NCI-H146 treated with DMSO at 0.1 percent for 48 hours (cell line): ENCODE measurements around the gene ADD1.

ENCODE experiments used
- DNase-seq: peaks from one replicate; lab custom pipeline; 2025; ENCODE audit not compliant: unreplicated experiment; lab: John Stamatoyannopoulos, UW

Gene ADD1

DNA sequence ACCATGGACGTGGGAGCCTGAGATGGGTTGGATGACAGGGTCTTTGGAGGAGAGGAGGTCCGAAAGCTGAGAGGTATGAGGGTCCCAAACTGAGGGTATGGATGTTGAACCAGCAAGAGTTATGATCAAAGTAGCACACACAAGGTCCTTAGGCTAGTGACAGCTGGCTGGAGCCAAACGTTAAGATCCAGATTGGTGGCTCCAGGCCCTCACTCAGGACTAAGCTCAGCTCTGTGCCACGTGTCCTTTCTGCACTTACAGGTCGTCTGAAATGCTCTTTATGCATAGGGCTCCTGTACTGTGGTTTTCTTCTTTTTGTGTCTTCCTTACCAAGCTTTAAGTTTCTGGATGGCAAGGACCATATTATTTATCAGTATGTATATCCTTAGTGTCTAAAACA is 35.4 kb downstream of the ADD1 start:
- DNase-seq: no peak

DNA sequence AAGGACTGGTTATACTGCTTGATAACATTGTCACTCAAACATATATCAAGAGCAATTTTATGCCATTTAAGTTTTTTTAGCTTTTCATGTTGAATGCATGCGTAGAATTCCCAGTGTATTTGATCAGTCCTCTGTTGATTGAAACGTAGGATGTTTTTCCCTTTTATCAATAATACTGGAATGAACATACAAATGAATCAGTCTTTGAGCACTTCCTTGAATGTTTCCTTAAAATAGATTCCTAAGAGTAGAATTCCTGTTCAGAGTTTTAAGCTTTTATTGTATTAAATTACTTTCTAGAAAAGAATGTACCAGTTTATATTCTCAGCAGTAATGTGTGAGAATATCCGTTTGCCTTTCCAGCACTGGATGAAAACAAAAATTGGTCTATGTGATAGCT is 37.8 kb downstream of the ADD1 start:
- no peak for DNase-seq

GRCh38 chr4:2882341-2882740 is 38.7 kb downstream of the ADD1 start:
- DNase-seq: no peak

GRCh38 chr4:2886161-2886560 is 42.5 kb downstream of the ADD1 start:
- DNase-seq: no peak

- peak; percentile 34 for DNase-seq
Observed at GRCh38 chr4:2886622-2887021, 43.0 kb downstream of the ADD1 start.

DNA sequence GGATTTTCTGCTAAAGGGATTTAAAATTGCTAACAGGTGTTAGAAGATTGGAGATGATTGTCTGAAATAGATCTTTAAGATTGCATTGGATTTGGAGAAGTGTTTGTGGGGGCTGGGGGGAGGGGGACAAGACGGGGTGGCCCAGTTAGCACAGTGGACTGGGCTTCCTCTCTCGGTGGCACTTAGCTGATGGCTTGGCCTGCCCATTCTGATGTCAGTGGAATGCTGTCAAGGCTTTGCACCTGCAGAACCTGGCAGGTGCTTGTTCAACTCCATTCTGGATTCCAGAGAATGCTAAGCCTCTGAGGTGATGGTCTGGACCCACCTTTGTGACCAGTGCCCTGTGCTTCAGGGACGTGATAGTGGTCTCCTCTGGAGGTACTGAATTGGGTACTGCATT is 43.7 kb downstream of the ADD1 start:
- no peak for DNase-seq

GRCh38 chr4:2888886-2889285 is 45.2 kb downstream of the ADD1 start:
- DNase-seq: no peak

DNA sequence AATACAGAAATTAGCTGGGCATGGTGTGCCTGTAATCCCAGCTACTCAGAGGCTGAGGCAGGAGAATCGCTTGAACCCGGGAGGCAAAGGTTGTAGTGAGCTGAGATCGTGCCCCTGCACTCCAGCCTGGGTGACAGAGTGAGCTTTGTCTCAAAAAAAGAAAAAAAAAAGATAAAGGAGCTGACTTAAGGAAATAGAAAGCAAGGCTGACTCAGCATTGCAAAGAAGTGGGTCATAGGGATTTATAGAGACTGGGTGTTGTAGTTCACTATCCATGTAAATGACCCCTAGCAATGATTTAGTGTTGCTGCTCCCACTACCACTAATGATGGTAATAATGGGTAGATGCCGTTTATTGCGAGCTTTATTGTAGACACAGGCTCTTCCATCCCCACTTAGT is 47.6 kb downstream of the ADD1 start:
- no peak for DNase-seq

GRCh38 chr4:2893772-2894171 is 50.1 kb downstream of the ADD1 start:
- DNase-seq: no peak

DNA sequence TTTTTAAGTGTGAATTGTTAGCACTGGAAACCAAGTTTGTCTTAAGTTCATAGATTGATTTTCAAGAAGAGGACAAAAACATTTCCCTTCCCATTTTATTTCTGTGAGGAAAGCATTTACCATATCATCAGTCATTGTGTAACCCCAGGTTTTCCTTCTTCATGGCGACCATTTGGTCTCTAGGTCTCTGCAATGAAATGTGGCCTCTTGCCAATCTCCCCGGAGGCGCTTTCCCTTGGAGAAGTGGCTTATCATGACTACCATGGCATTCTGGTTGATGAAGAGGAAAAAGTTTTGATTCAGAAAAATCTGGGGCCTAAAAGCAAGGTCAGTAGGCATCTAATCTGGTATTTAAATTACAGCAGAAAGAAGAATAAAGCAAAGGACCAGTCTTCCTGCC is 54.4 kb downstream of the ADD1 start:
- DNase-seq: no peak

DNA sequence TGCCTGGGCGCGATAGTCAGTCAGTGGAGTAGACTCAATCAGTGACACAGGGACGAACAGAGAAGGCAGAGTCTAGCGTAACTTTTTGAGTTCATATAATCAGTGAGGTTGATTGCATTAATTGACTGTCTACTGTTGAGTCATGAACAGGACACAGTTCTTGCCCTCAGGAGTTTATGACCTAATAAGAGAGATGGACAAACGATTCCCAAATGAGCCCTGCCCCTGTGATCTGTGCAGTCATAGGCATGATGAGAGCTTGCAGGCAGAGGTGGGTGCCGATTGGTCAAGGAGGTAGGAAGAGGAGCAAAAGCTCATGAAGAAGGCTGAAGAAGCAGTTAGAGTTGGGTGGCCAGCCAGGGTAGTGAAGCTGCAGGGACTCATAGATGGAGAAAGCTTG is 57.1 kb downstream of the ADD1 start:
- no peak for DNase-seq

DNA sequence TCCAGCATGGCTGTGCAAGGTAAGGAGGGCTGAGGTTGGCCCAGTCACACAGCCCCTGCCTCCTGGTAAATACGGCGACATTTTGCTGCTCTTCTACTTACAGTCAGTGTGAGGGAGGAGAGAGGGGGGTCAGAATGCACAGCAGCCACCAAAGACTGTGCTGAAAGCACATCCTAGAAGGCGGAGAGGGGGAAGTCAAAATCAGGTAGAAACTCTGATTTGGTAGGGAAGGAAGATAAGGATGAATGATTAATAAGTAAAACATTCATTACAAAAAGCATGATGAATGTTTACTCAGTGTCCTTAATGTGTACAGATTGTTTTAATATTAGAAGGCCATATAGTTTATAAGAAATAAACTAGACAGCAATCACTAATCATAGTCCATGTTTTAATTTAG is 57.5 kb downstream of the ADD1 start:
- DNase-seq: no peak

GRCh38 chr4:2902126-2902525 is 58.5 kb downstream of the ADD1 start:
- DNase-seq: no peak

- DNase-seq: no peak
Observed at GRCh38 chr4:2905544-2905943, 61.9 kb downstream of the ADD1 start.

GRCh38 chr4:2906218-2906617 is 62.6 kb downstream of the ADD1 start:
- no peak for DNase-seq

DNA sequence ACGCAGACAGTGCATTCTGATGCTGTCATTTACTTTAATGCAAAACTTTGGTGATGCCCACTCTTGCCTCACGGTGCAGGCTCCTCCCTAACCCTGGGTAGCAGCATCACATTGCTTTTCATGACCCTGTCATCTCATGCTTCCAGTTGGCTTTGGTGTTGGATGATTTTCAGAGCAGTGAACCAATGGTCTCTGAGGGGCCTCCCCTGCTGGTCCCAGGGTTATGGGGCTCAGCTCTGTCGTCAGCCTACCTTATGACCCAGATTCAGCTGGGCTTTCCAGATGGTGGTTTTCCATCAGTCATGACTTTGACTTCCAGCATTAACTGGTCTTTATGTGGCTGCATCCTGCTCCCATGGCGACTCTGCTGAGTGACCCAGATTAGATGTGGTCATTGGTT is 63.6 kb downstream of the ADD1 start:
- no peak for DNase-seq

GRCh38 chr4:2907706-2908293 is 64.2 kb downstream of the ADD1 start:
- peak; percentile 42 for DNase-seq

- DNase-seq: no peak
Observed at GRCh38 chr4:2908686-2909085, 65.0 kb downstream of the ADD1 start.

DNA sequence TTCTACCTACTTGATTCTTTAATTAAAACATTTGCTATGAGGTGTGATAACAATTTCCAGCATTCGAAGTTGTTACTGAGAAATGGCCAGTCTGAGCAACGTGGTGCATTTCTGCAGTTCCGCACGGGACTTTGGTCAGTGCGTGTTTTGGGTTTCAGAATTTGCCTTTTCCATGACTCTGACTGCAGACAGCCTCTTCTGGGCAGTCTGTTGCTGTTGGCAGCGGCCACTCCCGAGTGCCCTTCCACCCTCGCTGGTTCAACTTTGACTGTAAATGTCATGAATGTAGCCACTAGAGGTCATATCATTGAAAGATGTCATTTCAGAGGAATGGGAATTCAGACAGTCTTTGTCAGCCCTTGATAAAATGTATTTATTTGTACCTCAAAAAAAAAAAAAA is 65.9 kb downstream of the ADD1 start:
- no peak for DNase-seq

DNA sequence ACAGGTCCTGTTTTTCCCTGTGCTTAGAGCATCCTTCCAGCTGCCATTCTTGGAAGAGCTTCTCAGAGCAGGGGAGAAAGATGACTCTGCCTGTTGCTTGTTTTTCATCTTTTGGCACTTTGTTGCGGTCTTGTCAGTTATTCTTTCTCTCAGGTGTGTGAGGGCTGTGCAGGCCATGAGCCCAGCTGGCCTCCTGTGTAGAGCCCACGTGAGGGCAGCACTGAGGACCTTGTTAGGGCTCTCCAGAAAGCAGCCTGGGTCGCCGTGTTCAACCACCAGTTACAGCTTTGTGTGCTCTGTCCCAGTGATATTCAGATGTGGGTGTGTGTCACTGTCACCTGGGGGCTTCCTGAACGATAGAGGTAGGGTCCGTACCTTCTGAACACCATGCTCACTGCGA is 66.8 kb downstream of the ADD1 start:
- DNase-seq: no peak

- no peak for DNase-seq
Observed at GRCh38 chr4:2911868-2912267, 68.2 kb downstream of the ADD1 start.

- DNase-seq: no peak
Observed at GRCh38 chr4:2913168-2913567, 69.5 kb downstream of the ADD1 start.

DNA sequence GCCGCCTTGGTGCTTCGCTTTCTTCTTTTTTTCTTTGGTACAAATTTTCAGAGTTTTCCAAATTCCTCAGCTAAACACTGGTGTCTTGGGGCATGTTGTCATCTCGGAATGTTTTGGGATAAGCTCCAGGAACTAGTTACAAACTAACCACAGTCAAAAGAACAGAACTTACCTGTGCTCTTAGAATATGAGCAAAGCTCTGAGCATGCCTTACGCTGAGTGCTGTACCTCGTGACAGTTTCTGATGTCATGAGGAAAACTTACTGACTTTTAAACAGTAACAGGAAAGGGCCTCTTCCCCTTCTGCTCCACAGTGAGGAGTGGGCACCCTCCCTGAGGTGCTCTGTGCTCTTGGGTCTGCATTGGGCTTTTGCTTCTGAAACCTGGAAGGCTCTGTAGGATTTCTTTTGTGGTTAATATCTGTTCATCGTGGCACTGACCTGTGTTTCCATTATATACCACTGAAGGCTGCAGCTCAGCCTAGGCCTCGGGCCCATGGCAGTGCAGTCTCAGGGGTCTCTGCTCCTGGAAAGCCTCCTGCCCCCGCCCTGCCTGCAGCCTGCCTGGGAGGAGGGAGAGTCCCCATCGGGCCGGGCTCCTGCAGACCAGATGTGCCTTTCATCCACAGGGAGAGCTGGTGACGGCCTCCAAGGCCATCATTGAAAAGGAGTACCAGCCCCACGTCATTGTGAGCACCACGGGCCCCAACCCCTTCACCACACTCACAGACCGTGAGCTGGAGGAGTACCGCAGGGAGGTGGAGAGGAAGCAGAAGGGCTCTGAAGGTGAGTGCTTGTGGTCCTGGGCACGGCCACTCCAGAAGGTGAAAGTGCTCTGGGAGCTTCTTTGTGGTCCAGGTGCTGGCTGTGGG is 70.8 kb downstream of the ADD1 start:
- DNase-seq: no peak
